ENCODE measurements around the gene RIMS1.
A peak's percentile ranks its signal among the peaks of the same experiment; 100 is the strongest.

The RIMS1 gene

DNA sequence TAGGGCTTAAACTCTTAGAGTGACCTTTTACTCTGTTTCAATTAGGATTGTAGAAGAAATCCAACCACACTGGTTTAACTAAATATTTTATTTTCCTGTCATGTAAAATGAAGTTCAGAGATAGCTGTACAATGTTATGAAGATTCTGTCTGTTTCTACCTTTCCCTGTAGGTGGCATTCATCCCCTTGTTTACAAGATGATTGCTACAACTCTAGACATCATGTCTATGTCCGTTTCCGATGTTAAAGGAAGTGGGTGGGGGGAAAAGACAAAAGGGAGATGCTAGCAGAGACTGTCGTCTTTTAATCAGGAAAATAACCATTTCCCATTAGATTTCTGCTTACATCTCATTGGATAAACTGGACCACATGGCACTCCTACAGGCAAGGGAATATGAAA is 30.9 kb upstream of the RIMS1 start:
- Histone ChIP-seq H3K27me3 (ENCODE audit: insufficient read depth, low read length) (no peaks in the 10 kb centered on the region), H3K27ac (ENCODE audit: low read depth, low read length, poor library complexity, severe bottlenecking) (no peak overlapping the region), H3K4me2 (ENCODE audit: low read length) (no peak overlapping the region), H3K79me2 (ENCODE audit: insufficient read depth, low read length) (no peaks in the 10 kb centered on the region), H3K9me3 (ENCODE audit: low read length) (no peaks in the 10 kb centered on the region), H3K9ac (ENCODE audit: low read length) (no peak overlapping the region), H3F3A (ENCODE audit: insufficient read depth, low read length) (no peaks in the 10 kb centered on the region), H4K20me1 (ENCODE audit: insufficient read depth, low read length) (no peaks in the 10 kb centered on the region), H3K4me1 (ENCODE audit: insufficient read depth, low read length, severe bottlenecking) (no peaks in the 10 kb centered on the region), H3K9me2 (ENCODE audit: low read depth, low read length) (no peaks in the 10 kb centered on the region), H2AFZ (ENCODE audit: low read length) (no peak overlapping the region), H3K36me3 (ENCODE audit: insufficient read depth, low read length) (no peaks in the 10 kb centered on the region), H3K4me3 (ENCODE audit: low read depth, low read length, poor library complexity, severe bottlenecking) (no peak overlapping the region)
- TF ChIP-seq EZH2 (IDR thresholded peaks at IDR 0.05; ENCODE audit: borderline replicate concordance, low read length): no peak
- TF ChIP-seq, protein P1, sequence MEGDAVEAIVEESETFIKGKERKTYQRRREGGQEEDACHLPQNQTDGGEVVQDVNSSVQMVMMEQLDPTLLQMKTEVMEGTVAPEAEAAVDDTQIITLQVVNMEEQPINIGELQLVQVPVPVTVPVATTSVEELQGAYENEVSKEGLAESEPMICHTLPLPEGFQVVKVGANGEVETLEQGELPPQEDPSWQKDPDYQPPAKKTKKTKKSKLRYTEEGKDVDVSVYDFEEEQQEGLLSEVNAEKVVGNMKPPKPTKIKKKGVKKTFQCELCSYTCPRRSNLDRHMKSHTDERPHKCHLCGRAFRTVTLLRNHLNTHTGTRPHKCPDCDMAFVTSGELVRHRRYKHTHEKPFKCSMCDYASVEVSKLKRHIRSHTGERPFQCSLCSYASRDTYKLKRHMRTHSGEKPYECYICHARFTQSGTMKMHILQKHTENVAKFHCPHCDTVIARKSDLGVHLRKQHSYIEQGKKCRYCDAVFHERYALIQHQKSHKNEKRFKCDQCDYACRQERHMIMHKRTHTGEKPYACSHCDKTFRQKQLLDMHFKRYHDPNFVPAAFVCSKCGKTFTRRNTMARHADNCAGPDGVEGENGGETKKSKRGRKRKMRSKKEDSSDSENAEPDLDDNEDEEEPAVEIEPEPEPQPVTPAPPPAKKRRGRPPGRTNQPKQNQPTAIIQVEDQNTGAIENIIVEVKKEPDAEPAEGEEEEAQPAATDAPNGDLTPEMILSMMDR (IDR thresholded peaks at IDR 0.05; ENCODE audit: low read length): no peak; the same call in 1 of the 2 replicates

DNA sequence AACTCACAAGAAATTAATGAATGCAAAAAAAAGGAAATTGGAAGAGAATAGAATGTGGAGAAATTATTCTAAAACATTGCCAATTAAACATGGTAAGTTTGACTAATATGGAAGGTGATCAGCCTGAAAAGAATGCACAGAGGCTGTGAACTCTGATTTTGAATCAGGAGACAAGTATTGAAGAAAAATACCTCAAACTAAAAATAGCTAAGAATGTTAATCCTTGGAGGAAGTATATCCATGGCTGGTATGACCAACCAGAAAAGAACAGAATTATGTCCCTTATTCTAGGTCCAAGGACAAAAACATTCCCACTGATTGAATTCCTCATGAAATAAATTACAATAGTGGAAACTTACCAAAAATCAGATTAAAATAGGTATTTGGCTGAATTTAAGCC is 7.3 kb upstream of the RIMS1 start:
- no peak overlapping the region for H3K4me2 ChIP-seq (ENCODE audit: low read length)
- TF ChIP-seq, protein P1 (IDR thresholded peaks at IDR 0.05; ENCODE audit: low read length): no peak
- TF ChIP-seq EZH2 (IDR thresholded peaks at IDR 0.05; ENCODE audit: borderline replicate concordance, low read length): no peak

DNA sequence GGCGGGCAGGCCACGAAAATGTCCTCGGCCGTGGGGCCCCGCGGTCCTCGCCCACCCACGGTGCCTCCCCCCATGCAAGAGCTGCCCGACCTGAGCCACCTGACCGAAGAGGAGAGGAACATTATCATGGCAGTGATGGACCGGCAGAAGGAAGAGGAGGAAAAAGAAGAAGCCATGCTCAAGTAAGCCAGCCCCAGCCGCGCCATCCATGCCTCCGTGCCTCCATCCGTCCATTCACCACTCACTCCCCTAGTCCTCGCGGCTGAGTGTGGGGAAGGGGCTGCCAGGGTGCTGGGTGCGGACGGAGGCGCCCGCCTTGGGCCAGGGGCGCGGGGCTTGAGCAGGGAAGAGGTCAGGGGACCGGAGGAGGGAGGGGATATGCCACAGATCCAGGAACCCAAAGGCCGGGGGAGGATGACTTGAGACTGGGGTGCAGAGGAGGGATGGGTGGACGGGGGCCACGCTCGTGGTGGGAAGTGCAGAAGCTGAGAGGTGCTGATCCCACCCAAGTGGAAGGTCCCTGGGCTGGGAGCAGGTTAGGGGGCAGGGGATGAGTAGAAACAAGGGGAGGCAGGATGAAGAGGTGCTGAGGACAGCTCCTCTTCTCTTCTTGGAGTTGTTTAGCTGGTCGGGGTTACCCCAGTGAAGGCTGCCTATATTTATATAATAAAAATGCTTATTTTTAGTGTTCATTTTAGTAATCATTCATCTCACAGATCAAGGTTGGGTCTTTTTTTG is 825 bp downstream of the RIMS1 start:
- H3K9me2 ChIP-seq (ENCODE audit: low read depth, low read length): no peaks in the 10 kb centered on the region
- no peaks in the 10 kb centered on the region for H3K27me3 ChIP-seq (ENCODE audit: insufficient read depth, low read length)
- peaks cover 3% of the 10 kb centered on the region for H3K4me1 ChIP-seq (ENCODE audit: insufficient read depth, low read length, severe bottlenecking)
- no peaks in the 10 kb centered on the region for H3K79me2 ChIP-seq (ENCODE audit: insufficient read depth, low read length)
- no peak overlapping the region for H3K27ac ChIP-seq (ENCODE audit: low read depth, low read length, poor library complexity, severe bottlenecking)
- no peak for TF ChIP-seq EZH2 (IDR thresholded peaks at IDR 0.05; ENCODE audit: borderline replicate concordance, low read length)
- TF ChIP-seq, protein P1 (IDR thresholded peaks at IDR 0.05; ENCODE audit: low read length): no peak
- H2AFZ ChIP-seq (ENCODE audit: low read length): no peak overlapping the region
- H3K36me3 ChIP-seq (ENCODE audit: insufficient read depth, low read length): no peaks in the 10 kb centered on the region
- H3F3A ChIP-seq (ENCODE audit: insufficient read depth, low read length): no peaks in the 10 kb centered on the region
- H3K4me3 ChIP-seq (ENCODE audit: low read depth, low read length, poor library complexity, severe bottlenecking): peak overlapping the region; percentile 50
- H3K4me2 ChIP-seq (ENCODE audit: low read length): peak overlapping the region; percentile 63
- no peaks in the 10 kb centered on the region for H3K9me3 ChIP-seq (ENCODE audit: low read length)
- no peaks in the 10 kb centered on the region for H4K20me1 ChIP-seq (ENCODE audit: insufficient read depth, low read length)
- no peak overlapping the region for H3K9ac ChIP-seq (ENCODE audit: low read length)

More for the DNA sequence above, 7.3 kb upstream of the RIMS1 start:
- H3K4me3 ChIP-seq (ENCODE audit: low read depth, low read length, poor library complexity, severe bottlenecking): no peak overlapping the region
- H2AFZ ChIP-seq (ENCODE audit: low read length): no peak overlapping the region
- no peaks in the 10 kb centered on the region for H3F3A ChIP-seq (ENCODE audit: insufficient read depth, low read length)
- H3K27me3 ChIP-seq (ENCODE audit: insufficient read depth, low read length): no peaks in the 10 kb centered on the region
- no peak overlapping the region for H3K9ac ChIP-seq (ENCODE audit: low read length)
- H3K9me2 ChIP-seq (ENCODE audit: low read depth, low read length): no peaks in the 10 kb centered on the region
- no peak overlapping the region for H3K27ac ChIP-seq (ENCODE audit: low read depth, low read length, poor library complexity, severe bottlenecking)
- H3K36me3 ChIP-seq (ENCODE audit: insufficient read depth, low read length): no peaks in the 10 kb centered on the region
- no peaks in the 10 kb centered on the region for H4K20me1 ChIP-seq (ENCODE audit: insufficient read depth, low read length)
- no peaks in the 10 kb centered on the region for H3K4me1 ChIP-seq (ENCODE audit: insufficient read depth, low read length, severe bottlenecking)
- H3K79me2 ChIP-seq (ENCODE audit: insufficient read depth, low read length): no peaks in the 10 kb centered on the region
- no peaks in the 10 kb centered on the region for H3K9me3 ChIP-seq (ENCODE audit: low read length)

Data from OCI-LY1 (cell line).